Measurements from ENCODE around the gene AP3B1.

- no peak for TF ChIP-seq CTCF (IDR thresholded peaks at IDR 0.05)
- TF ChIP-seq EZH2 (IDR thresholded peaks at IDR 0.05; ENCODE audit: borderline replicate concordance, insufficient read depth, low read depth, low read length, poor library complexity, severe bottlenecking), result no peak
Observed at GRCh38 chr5:78204241-78204640, 90.3 kb downstream of the AP3B1 start.
